Measurements from ENCODE around the gene RGS7.

DNA sequence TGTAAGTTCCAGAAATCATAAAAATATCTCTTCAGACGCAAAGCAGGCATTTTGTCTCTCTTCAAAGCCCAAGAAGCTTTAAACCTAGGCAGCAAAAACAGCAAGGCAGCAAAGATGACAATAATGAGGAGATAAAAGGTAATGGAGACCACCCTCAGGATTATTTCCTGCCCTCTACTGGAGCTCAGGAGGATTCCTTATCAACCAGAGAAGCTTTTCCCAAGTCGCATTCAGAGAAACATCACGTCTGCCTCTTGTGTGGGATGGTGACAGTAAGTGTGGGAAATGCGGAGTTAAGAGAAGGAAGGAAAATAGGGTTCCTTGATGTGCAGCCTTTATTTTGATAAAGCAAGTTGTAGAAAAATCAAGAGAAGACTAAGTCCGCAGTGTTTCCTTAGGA lies 365.8 kb downstream of the RGS7 start:
- TF ChIP-seq POLR2AphosphoS5 (IDR thresholded peaks at IDR 0.05) = no peak
- TF ChIP-seq, protein P1, sequence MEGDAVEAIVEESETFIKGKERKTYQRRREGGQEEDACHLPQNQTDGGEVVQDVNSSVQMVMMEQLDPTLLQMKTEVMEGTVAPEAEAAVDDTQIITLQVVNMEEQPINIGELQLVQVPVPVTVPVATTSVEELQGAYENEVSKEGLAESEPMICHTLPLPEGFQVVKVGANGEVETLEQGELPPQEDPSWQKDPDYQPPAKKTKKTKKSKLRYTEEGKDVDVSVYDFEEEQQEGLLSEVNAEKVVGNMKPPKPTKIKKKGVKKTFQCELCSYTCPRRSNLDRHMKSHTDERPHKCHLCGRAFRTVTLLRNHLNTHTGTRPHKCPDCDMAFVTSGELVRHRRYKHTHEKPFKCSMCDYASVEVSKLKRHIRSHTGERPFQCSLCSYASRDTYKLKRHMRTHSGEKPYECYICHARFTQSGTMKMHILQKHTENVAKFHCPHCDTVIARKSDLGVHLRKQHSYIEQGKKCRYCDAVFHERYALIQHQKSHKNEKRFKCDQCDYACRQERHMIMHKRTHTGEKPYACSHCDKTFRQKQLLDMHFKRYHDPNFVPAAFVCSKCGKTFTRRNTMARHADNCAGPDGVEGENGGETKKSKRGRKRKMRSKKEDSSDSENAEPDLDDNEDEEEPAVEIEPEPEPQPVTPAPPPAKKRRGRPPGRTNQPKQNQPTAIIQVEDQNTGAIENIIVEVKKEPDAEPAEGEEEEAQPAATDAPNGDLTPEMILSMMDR (IDR thresholded peaks at IDR 0.05) = no peak
- no peak for TF ChIP-seq POLR2A (IDR thresholded peaks at IDR 0.05; ENCODE audit: low read depth)

All from esophagus muscularis mucosa (tissue), 3 donors.